IMR-90 (cell line): ENCODE data around the gene HRH1. TPM values are rescaled to one million over a fixed set of nuclear protein-coding genes. Genes with fewer than 3 reads are reported as not detected.

Source experiments
- ATAC-seq: fragments of 200-7000 bp; cut with Tn5 transposase; 2 replicates; pipeline ENCODE4 v1.9.1; 2020; ENCODE audit warnings: low read depth, mild to moderate bottlenecking, moderate library complexity
- BruUV-seq: library from RNA; stranded (reverse); fragments of 400-500 nt; replicated peaks from 2 replicates; lab custom pipeline; 2021; lab: Mats Ljungman, UMichigan
- CTCF ChIA-PET: fragments of 300-600 bp; formaldehyde crosslinking; extraction: SDS; loops from one replicate; lab custom pipeline; 2021; ENCODE audit warnings: antibody characterized with exemption; lab: Yijun Ruan, JAX
- POLR2A ChIA-PET: fragments of 300-600 bp; sonication (Branson Sonifier 250); formaldehyde crosslinking; loops from one replicate; lab custom pipeline; 2022; ENCODE audit warnings: antibody characterized with exemption; ENCODE audit not compliant: unreplicated experiment; lab: Charles Lee
- DNase-seq: peaks from one replicate; pipeline ENCODE4 v3.0.0; 2013
- H2AFZ ChIP-seq: replicated peaks from 2 replicates; pipeline ENCODE3; 2013; ENCODE audit warnings: low read length, mild to moderate bottlenecking; ENCODE audit not compliant: poor library complexity
- H2AK5ac ChIP-seq: 2 replicates; pipeline ENCODE4 v1.6.1; 2013; ENCODE audit warnings: low read depth, low read length, inconsistent platforms
- H2AK9ac ChIP-seq: replicated peaks from 2 replicates; pipeline ENCODE3; 2013; ENCODE audit warnings: mild to moderate bottlenecking, low read depth, low read length, moderate library complexity; ENCODE audit not compliant: poor library complexity
- H2BK120ac ChIP-seq: 2 replicates; pipeline ENCODE4 v1.6.1; 2013; ENCODE audit warnings: low read depth, low read length, inconsistent platforms
- H2BK15ac ChIP-seq: 3 replicates; pipeline ENCODE4 v1.6.1; 2013; ENCODE audit warnings: low read depth, low read length, inconsistent platforms
- H2BK20ac ChIP-seq: 2 replicates; pipeline ENCODE4 v1.6.1; 2013; ENCODE audit warnings: low read depth, mild to moderate bottlenecking, inconsistent platforms, low read length, moderate library complexity
- H2BK5ac ChIP-seq: 2 replicates; pipeline ENCODE4 v1.6.1; 2013; ENCODE audit warnings: mild to moderate bottlenecking, low read depth, low read length, inconsistent platforms; ENCODE audit not compliant: poor library complexity, severe bottlenecking
- H3K14ac ChIP-seq: replicated peaks from 2 replicates; pipeline ENCODE4 v1.6.1; 2013; ENCODE audit warnings: low read depth, low read length, inconsistent platforms
- H3K18ac ChIP-seq: 2 replicates; pipeline ENCODE4 v1.6.1; 2013; ENCODE audit warnings: low read depth, low read length, control low read depth
- H3K23ac ChIP-seq: 2 replicates; pipeline ENCODE4 v1.6.1; 2013; ENCODE audit warnings: low read depth, low read length, inconsistent platforms
- H3K27ac ChIP-seq: 2 replicates; pipeline ENCODE4 v1.5.1; 2013; ENCODE audit warnings: mild to moderate bottlenecking, control low read depth, low read length; ENCODE audit not compliant: insufficient read depth
- H3K27me3 ChIP-seq: 2 replicates; pipeline ENCODE4 v1.6.1; 2013; ENCODE audit warnings: low read length; ENCODE audit not compliant: control insufficient read depth, insufficient read depth
- H3K36me3 ChIP-seq: 2 replicates; pipeline ENCODE4 v1.6.1; 2013; ENCODE audit warnings: low read length, mixed read lengths; ENCODE audit not compliant: control insufficient read depth, insufficient read depth
- H3K4ac ChIP-seq: 2 replicates; pipeline ENCODE4 v1.6.1; 2013; ENCODE audit warnings: low read depth, low read length, inconsistent platforms
- H3K4me1 ChIP-seq: 2 replicates; pipeline ENCODE4 v1.6.1; 2013; ENCODE audit warnings: low read length, mixed read lengths; ENCODE audit not compliant: control insufficient read depth, insufficient read depth
- H3K4me2 ChIP-seq: 2 replicates; pipeline ENCODE4 v1.6.1; 2013; ENCODE audit warnings: low read depth, mild to moderate bottlenecking, control low read depth, low read length, moderate library complexity
- H3K4me3 ChIP-seq: 2 replicates; pipeline ENCODE4 v1.5.1; 2013; ENCODE audit warnings: low read depth, mild to moderate bottlenecking, control low read depth, low read length, moderate library complexity; ENCODE audit not compliant: insufficient read depth
- H3K56ac ChIP-seq: 2 replicates; pipeline ENCODE4 v1.6.1; 2013; ENCODE audit warnings: low read length, inconsistent platforms; ENCODE audit not compliant: insufficient read depth; ENCODE audit errors: extremely low read depth
- H3K79me1 ChIP-seq, 2 experiments: 2 replicates each; pipeline ENCODE4 v1.6.1; 2013; ENCODE audit warnings: low read length in 2 of 2, inconsistent platforms in 1 of 2, low read depth in 1 of 2
- H3K9ac ChIP-seq: 2 replicates; pipeline ENCODE4 v1.6.1; 2013; ENCODE audit warnings: low read depth, low read length, control low read depth
- H3K9me1 ChIP-seq: 2 replicates; pipeline ENCODE4 v1.6.1; 2013; ENCODE audit warnings: low read length, inconsistent platforms; ENCODE audit not compliant: insufficient read depth
- H3K9me3 ChIP-seq: 2 replicates; pipeline ENCODE4 v1.6.1; 2013; ENCODE audit warnings: low read length; ENCODE audit not compliant: control insufficient read depth, insufficient read depth
- H4K20me1 ChIP-seq: 2 replicates; pipeline ENCODE4 v1.6.1; 2013; ENCODE audit warnings: low read length, inconsistent platforms; ENCODE audit not compliant: insufficient read depth
- H4K5ac ChIP-seq: 2 replicates; pipeline ENCODE4 v1.6.1; 2013; ENCODE audit warnings: mild to moderate bottlenecking, low read depth, low read length, control low read depth
- H4K8ac ChIP-seq, 2 experiments: 2 replicates each; pipeline ENCODE4 v1.6.1; 2013; ENCODE audit warnings: low read depth in 2 of 2, low read length in 2 of 2, control low read depth in 1 of 2, inconsistent platforms in 1 of 2
- H4K91ac ChIP-seq: 2 replicates; pipeline ENCODE4 v1.6.1; 2013; ENCODE audit warnings: low read depth, low read length, inconsistent platforms; ENCODE audit not compliant: insufficient read depth
- CEBPB ChIP-seq: IDR thresholded peaks from 2 replicates; pipeline ENCODE4 v1.6.1; 2012; ENCODE audit warnings: low read depth, low read length, improper control_type of control experiment
- ELK1 ChIP-seq: fragments of 150-350 bp; IDR thresholded peaks from 2 replicates; pipeline ENCODE4 v1.6.1; 2016; ENCODE audit warnings: low read depth, mild to moderate bottlenecking, low read length, moderate library complexity, borderline replicate concordance
- MXI1 ChIP-seq: IDR thresholded peaks from 2 replicates; pipeline ENCODE4 v1.6.1; 2012; ENCODE audit warnings: low read depth, mild to moderate bottlenecking, low read length, moderate library complexity, borderline replicate concordance
- POLR2A ChIP-seq: IDR thresholded peaks from 2 replicates; pipeline ENCODE4 v1.6.1; 2012; ENCODE audit warnings: mild to moderate bottlenecking, low read depth, low read length
- RAD21 ChIP-seq: IDR thresholded peaks from 2 replicates; pipeline ENCODE4 v1.6.1; 2012; ENCODE audit warnings: low read length, improper control_type of control experiment
- SMC3 ChIP-seq: fragments of 150-350 bp; IDR thresholded peaks from 2 replicates; pipeline ENCODE4 v1.6.1; 2016; ENCODE audit warnings: low read depth, mild to moderate bottlenecking, antibody characterized with exemption, low read length, moderate library complexity
- USF2 ChIP-seq: fragments of 150-350 bp; IDR thresholded peaks from 2 replicates; pipeline ENCODE4 v1.6.1; 2017; ENCODE audit warnings: mild to moderate bottlenecking, antibody characterized with exemption, low read length, low read depth
- WGBS, 2 experiments: methylation state at CpG; one replicate each; pipeline versions ENCODE4 v1.1.5 to v1.1.7; 2013; ENCODE audit warnings: missing lambda C conversion rate in 2 of 2; ENCODE audit not compliant: insufficient read length in 1 of 2; ENCODE audit errors: extremely low coverage in 2 of 2; 5-methylcytosine and 5-hydroxymethylcytosine counted together
- dilution Hi-C: fragments of 300-500 bp; cut with HindIII; formaldehyde crosslinking; loops from one replicate; pipeline ENCODE4 v1.14.3; 2018; ENCODE audit warnings: low sequenced_read_pairs; ENCODE audit not compliant: unreplicated experiment
- in situ Hi-C: fragments of 300-500 bp; cut with MboI; formaldehyde crosslinking; loops from 3 replicates; pipeline ENCODE4 v1.14.3; 2019; ENCODE audit warnings: low sequenced_read_pairs, inconsistent platforms, mixed read lengths
- intact Hi-C: fragments of 100-400 bp; cut with micrococcal nuclease; formaldehyde crosslinking; loops from 2 replicates; pipeline ENCODE4 v1.10.0; 2022
- polyA plus RNA-seq, 3 experiments: library from polyadenylated mRNA; depleted of rRNA; stranded (reverse); fragments of >200 nt; gene quantifications; 2 replicates each; pipeline ENCODE4 v1.2.3, GENCODE V29; 2012; ENCODE audit warnings: low replicate concordance in 1 of 3
- total RNA-seq: library from RNA; depleted of rRNA; stranded (reverse); fragments of >200 nt; gene quantifications from 2 replicates; pipeline ENCODE4 v1.2.3, GENCODE V29; 2012

The HRH1 gene
- total and polyA plus RNA-seq, 2 of the 4 experiments (the other 2 are of a cell fraction), result 7.6 to 16.1 TPM

GRCh38 chr3:11214451-11214978 lies 60.2 kb downstream of the HRH1 start:
- no peak for TF ChIP-seq USF2
- no peak for TF ChIP-seq ELK1
- no peak for TF ChIP-seq RAD21
- TF ChIP-seq SMC3, result no peak
- no peak for TF ChIP-seq MXI1
- TF ChIP-seq POLR2A, result no peak
- no peak for TF ChIP-seq CEBPB
- WGBS, 2 experiments, result no CpG with 5 or more reads among the region's 1 CpG
- H3K9ac ChIP-seq, result no peak overlapping the region
- no peak overlapping the region for H4K5ac ChIP-seq
- H3K27me3 ChIP-seq, result no peaks in the 10 kb centered on the region
- H2BK20ac ChIP-seq, result no peak overlapping the region
- in situ Hi-C loops, result no loop called here
- H4K8ac ChIP-seq, result no peak overlapping the region
- H4K91ac ChIP-seq, result no peak overlapping the region
- peaks cover 14% of the 10 kb centered on the region for H3K4me1 ChIP-seq
- H3K56ac ChIP-seq, result no peak overlapping the region
- H3K23ac ChIP-seq, result no peak overlapping the region
- intact Hi-C loops, result loop anchor here (5.0 kb wide), 1 partner anchor 152 kb away; no protein-coding TSS in a partner anchor
- peaks cover 20% of the 10 kb centered on the region for H3K9me1 ChIP-seq
- no peak overlapping the region for H3K18ac ChIP-seq
- H2BK15ac ChIP-seq, result no peak overlapping the region
- H3K36me3 ChIP-seq, result no peaks in the 10 kb centered on the region
- H2BK5ac ChIP-seq, result no peak overlapping the region
- dilution Hi-C loops, result no loop called here
- H3K4me2 ChIP-seq, result no peak overlapping the region
- H3K4me3 ChIP-seq, result no peak overlapping the region
- no TSS peak for BruUV-seq
- peaks cover 8% of the 10 kb centered on the region; the same call in 1 of the 2 replicates for H4K20me1 ChIP-seq
- H3K14ac ChIP-seq, result no peak overlapping the region
- H2AFZ ChIP-seq, result no peak overlapping the region
- H3K27ac ChIP-seq, result no peak overlapping the region
- H2AK9ac ChIP-seq, result no peak overlapping the region
- peaks cover 41 to 69% of the 10 kb centered on the region in 2 experiments for H3K79me1 ChIP-seq
- POLR2A ChIA-PET, result no interaction called here
- no peak for DNase-seq
- H2AK5ac ChIP-seq, result no peak overlapping the region
- ATAC-seq, result no peak
- CTCF ChIA-PET, result interaction anchor here (0.6 kb wide), 1 partner anchor 17 kb away, joined by 4 read pairs; no protein-coding TSS in a partner anchor
- H3K4ac ChIP-seq, result no peak overlapping the region
- H3K9me3 ChIP-seq, result no peaks in the 10 kb centered on the region
- no peak overlapping the region for H2BK120ac ChIP-seq
